HUES6 (cell line): Measurements from ENCODE around the gene NES.

Experiments used
- H3K27ac ChIP-seq: 2 replicates; pipeline ENCODE4 v1.7.0; 2013; ENCODE audit warnings: low read depth, mild to moderate bottlenecking, low read length, inconsistent platforms
- H3K27me3 ChIP-seq: 2 replicates; pipeline ENCODE4 v1.6.1; 2013; ENCODE audit warnings: low read length; ENCODE audit not compliant: control insufficient read depth, insufficient read depth
- H3K36me3 ChIP-seq: 2 replicates; pipeline ENCODE4 v1.6.1; 2013; ENCODE audit warnings: low read length; ENCODE audit not compliant: control insufficient read depth, insufficient read depth
- H3K4me1 ChIP-seq: 2 replicates; pipeline ENCODE4 v1.6.1; 2013; ENCODE audit warnings: low read length; ENCODE audit not compliant: control insufficient read depth, insufficient read depth
- H3K4me3 ChIP-seq: 2 replicates; pipeline ENCODE4 v1.5.1; 2013; ENCODE audit warnings: low read depth, low read length
- H3K9ac ChIP-seq: one replicate; pipeline ENCODE4 v1.6.1; 2013; ENCODE audit warnings: mild to moderate bottlenecking, low read length
- H3K9me3 ChIP-seq: 2 replicates; pipeline ENCODE4 v1.6.1; 2013; ENCODE audit warnings: low read depth, low read length; ENCODE audit not compliant: control insufficient read depth, insufficient read depth

The NES gene

GRCh38 chr1:156675210-156676113 is 1.7 kb downstream of the NES start:
- Histone ChIP-seq H3K27ac (peak overlapping the region; percentile 95; the same call in 1 of the 2 replicates), H3K4me3 (peak overlapping the region; percentile 81), H3K9me3 (no peaks in the 10 kb centered on the region), H3K4me1 (peaks cover 46% of the 10 kb centered on the region), H3K36me3 (peaks cover 40% of the 10 kb centered on the region), H3K27me3 (no peaks in the 10 kb centered on the region), H3K9ac (peak overlapping the region; percentile 96)

GRCh38 chr1:156673387-156674121 is 3.7 kb downstream of the NES start:
- Histone ChIP-seq H3K36me3 (peaks cover 40% of the 10 kb centered on the region), H3K9me3 (no peaks in the 10 kb centered on the region), H3K4me1 (peaks cover 64% of the 10 kb centered on the region), H3K9ac (peak overlapping the region; percentile 96), H3K27me3 (no peaks in the 10 kb centered on the region), H3K4me3 (peak overlapping the region; percentile 81), H3K27ac (peak overlapping the region; percentile 77)

- H3K36me3 ChIP-seq, result peaks cover 40% of the 10 kb centered on the region
- H3K27ac ChIP-seq, result no peak overlapping the region
- H3K27me3 ChIP-seq, result no peaks in the 10 kb centered on the region
- peaks cover 72% of the 10 kb centered on the region for H3K4me1 ChIP-seq
- no peaks in the 10 kb centered on the region for H3K9me3 ChIP-seq
- H3K4me3 ChIP-seq, result no peak overlapping the region
- no peak overlapping the region for H3K9ac ChIP-seq
These were observed 5.4 kb downstream of the NES start for GRCh38 chr1:156671804-156672203.

- Histone ChIP-seq H3K9me3 (no peaks in the 10 kb centered on the region), H3K36me3 (peaks cover 40% of the 10 kb centered on the region), H3K4me3 (no peak overlapping the region), H3K9ac (no peak overlapping the region), H3K27ac (no peak overlapping the region), H3K4me1 (peaks cover 77% of the 10 kb centered on the region), H3K27me3 (no peaks in the 10 kb centered on the region)
These were observed 6.4 kb downstream of the NES start for GRCh38 chr1:156670791-156671190.

GRCh38 chr1:156670359-156670758 is 6.8 kb downstream of the NES start:
- H3K27me3 ChIP-seq, result no peaks in the 10 kb centered on the region
- peaks cover 38% of the 10 kb centered on the region for H3K36me3 ChIP-seq
- no peak overlapping the region for H3K27ac ChIP-seq
- H3K9me3 ChIP-seq, result no peaks in the 10 kb centered on the region
- H3K4me3 ChIP-seq, result no peak overlapping the region
- H3K9ac ChIP-seq, result no peak overlapping the region
- peaks cover 77% of the 10 kb centered on the region for H3K4me1 ChIP-seq

- Histone ChIP-seq H3K4me3 (no peak overlapping the region), H3K27ac (no peak overlapping the region), H3K36me3 (peaks cover 33% of the 10 kb centered on the region), H3K9ac (no peak overlapping the region), H3K4me1 (peaks cover 76% of the 10 kb centered on the region), H3K27me3 (no peaks in the 10 kb centered on the region), H3K9me3 (no peaks in the 10 kb centered on the region)
These were observed 7.4 kb downstream of the NES start for GRCh38 chr1:156669794-156670193.

- H3K27ac ChIP-seq, result peak overlapping the region; percentile 20; the same call in 1 of the 2 replicates
- H3K9ac ChIP-seq, result peak overlapping the region; percentile 18
- H3K4me1 ChIP-seq, result peaks cover 76% of the 10 kb centered on the region
- H3K4me3 ChIP-seq, result peak overlapping the region; percentile 7; the same call in 1 of the 2 replicates
- no peaks in the 10 kb centered on the region for H3K9me3 ChIP-seq
- peaks cover 26% of the 10 kb centered on the region for H3K36me3 ChIP-seq
- no peaks in the 10 kb centered on the region for H3K27me3 ChIP-seq
These were observed 8.2 kb downstream of the NES start for GRCh38 chr1:156668801-156669637.

GRCh38 chr1:156667968-156668709 is 9.1 kb downstream of the NES start:
- H3K27ac ChIP-seq, result peak overlapping the region; percentile 41; the same call in 1 of the 2 replicates
- no peaks in the 10 kb centered on the region for H3K27me3 ChIP-seq
- no peaks in the 10 kb centered on the region for H3K9me3 ChIP-seq
- no peak overlapping the region for H3K4me3 ChIP-seq
- H3K9ac ChIP-seq, result peak overlapping the region; percentile 80
- H3K4me1 ChIP-seq, result peaks cover 77% of the 10 kb centered on the region
- peaks cover 21% of the 10 kb centered on the region for H3K36me3 ChIP-seq

GRCh38 chr1:156667610-156667967 is 9.6 kb downstream of the NES start:
- Histone ChIP-seq H3K27ac (peak overlapping the region; percentile 41; the same call in 1 of the 2 replicates), H3K9ac (peak overlapping the region; percentile 80), H3K27me3 (no peaks in the 10 kb centered on the region), H3K4me3 (no peak overlapping the region), H3K9me3 (no peaks in the 10 kb centered on the region), H3K4me1 (peaks cover 79% of the 10 kb centered on the region), H3K36me3 (peaks cover 16% of the 10 kb centered on the region)
